Activated CD4-positive, alpha-beta T cell treated with anti-CD3 and anti-CD28 coated beads, Interleukin-2, amount 50 U/mL, for 24 hours (primary cell): ENCODE measurements around the gene STXBP6.

ENCODE experiments used
- DNase-seq, 2 donors: peaks; one replicate each; pipeline ENCODE4 v3.0.0-alpha.2; 2020; ENCODE audit warnings: low read depth in 1 of 2, low spot score in 1 of 2

The STXBP6 gene

GRCh38 chr14:25017562-25017961 lies 32.4 kb downstream of the STXBP6 start:
- DNase-seq: no peak

- DNase-seq: no peak
Observed at GRCh38 chr14:25015761-25016160, 34.2 kb downstream of the STXBP6 start.

- no peak for DNase-seq
Observed at GRCh38 chr14:25014440-25014839, 35.5 kb downstream of the STXBP6 start.

DNA sequence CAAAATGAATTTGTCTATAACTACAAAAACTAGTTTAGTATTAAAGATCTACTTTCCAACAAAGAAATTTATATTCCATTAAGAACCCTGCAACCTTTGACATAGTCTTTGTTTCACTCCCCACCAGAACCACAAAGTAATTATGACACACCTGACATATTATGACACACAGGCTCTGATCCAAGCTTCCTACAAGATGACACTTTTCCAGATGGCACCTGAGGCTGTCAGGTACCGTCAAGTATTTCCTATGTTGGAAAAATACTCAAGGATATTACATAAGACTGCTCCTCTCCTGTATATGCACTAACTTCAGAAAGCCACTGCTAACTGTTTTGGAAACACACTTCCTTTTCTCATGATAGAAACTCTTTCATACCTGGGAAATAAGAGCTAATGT lies 38.9 kb downstream of the STXBP6 start:
- no peak for DNase-seq

GRCh38 chr14:25010471-25010870 lies 39.5 kb downstream of the STXBP6 start:
- no peak for DNase-seq

DNA sequence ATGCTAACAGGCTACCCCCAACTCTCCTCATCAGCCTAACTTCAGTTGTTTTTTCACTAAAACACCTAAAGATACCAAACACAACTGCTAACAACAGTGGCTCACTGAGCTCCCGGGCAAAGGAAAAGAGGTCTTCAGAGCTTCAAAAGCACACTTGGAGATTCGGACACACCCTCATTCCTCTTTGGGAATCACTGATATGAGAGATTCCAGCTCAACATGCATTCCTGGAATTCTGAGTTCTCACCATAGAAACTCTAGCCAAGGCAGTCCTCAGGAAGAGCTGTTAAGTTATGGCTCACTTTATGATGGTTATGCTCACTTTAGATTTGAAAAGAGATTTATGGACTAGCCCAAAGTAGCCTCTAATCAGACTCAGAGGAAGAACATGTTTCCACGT lies 40.1 kb downstream of the STXBP6 start:
- no peak for DNase-seq

GRCh38 chr14:25007832-25008231 lies 42.1 kb downstream of the STXBP6 start:
- no peak for DNase-seq

GRCh38 chr14:25006961-25007795 lies 42.8 kb downstream of the STXBP6 start:
- no peak for DNase-seq

DNA sequence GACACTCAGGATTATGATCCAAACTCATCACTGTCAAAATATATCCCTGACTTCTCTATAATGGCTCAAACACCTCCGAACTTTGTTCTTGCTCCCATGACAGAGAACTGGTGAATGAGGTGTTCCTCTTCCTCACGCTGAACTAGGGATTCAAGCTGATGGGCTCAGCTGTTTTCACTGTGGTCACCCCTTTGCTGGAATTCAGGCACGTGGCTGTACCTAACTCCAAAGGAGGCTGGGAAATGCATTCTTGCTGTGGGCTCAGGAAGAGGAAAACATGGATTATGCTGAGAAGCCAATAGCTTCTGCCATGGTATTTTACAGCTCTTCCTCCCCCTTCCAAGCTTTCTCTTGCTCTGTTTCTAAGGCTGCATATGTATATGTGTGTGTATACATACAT lies 43.9 kb downstream of the STXBP6 start:
- DNase-seq: no peak

GRCh38 chr14:25004389-25004809 lies 45.5 kb downstream of the STXBP6 start:
- DNase-seq: no peak

DNA sequence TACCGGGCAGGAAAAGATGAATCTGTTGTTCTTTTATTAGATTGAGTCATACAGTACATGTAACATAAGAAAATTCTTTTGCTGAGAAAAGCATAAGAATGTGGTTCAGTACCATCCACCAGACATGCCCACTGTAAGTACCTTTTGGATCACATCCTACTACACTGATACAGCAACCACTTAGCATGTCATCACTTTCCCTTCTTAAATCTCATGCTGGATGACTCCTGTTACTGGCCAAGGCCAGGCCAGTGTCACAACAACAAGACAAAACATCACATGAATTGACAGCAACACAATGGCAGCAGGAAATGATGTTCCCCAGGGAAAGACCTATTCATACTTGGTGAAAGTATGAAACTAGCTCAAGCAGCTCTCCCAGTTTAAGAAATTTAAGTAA lies 46.4 kb downstream of the STXBP6 start:
- DNase-seq: no peak

DNA sequence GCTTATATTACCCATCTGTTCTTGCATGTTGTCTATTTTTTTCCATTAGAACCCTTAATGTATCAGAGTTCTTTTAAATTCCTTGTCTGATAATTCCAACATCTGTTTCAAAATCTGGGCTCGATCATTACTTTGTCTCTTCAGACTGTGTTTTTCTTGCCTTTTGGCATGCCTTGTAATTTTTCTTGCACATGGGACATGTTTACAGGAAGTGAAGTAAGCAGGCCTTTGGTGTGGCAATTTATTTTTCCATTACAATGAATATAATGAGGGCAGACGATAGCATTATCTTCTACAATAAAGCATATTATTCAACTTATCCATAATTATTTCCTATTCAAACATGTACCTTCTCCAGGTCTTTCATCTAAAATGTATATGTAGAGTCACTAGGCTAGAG lies 48.3 kb downstream of the STXBP6 start:
- no peak for DNase-seq

- DNase-seq: no peak
Observed at GRCh38 chr14:25001156-25001555, 48.8 kb downstream of the STXBP6 start.

- no peak for DNase-seq
Observed at GRCh38 chr14:24999157-24999556, 50.8 kb downstream of the STXBP6 start.

GRCh38 chr14:24996930-24997725 lies 52.8 kb downstream of the STXBP6 start:
- no peak for DNase-seq

GRCh38 chr14:24995016-24995415 lies 54.9 kb downstream of the STXBP6 start:
- no peak for DNase-seq

- no peak for DNase-seq
Observed at GRCh38 chr14:24993631-24994030, 56.3 kb downstream of the STXBP6 start.

DNA sequence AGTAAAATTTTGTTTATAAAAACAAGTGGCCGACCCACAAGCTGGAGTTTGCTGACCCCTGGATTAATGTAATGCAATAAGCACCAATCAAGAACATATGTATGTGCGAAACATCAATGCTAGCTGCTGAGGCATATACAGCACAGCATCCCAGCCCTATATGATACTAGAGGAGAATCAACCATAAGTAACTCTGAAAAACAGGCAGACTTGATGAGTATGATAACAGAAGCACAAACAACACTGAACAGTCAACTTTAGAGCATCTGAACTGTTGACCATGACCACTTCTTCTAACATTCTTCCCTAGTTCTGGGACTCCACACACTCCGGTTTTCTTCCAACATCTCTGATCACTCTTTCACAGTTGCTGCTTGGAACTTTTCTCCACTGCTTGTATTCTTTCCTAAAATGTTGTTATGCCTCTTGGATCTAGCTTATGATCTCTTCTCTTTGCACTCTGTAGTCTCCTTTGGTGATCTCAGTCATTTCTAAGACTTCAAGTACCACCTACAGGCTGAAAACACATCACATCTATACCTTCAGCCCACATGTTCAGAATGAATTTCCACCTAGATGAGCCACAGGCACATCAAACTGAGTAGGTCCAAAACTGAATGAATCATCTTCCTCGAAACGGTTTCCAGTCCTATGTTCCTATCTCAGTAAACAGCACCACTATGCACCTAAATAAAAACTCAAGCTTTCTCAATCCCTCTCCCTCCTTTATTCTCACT lies 57.2 kb downstream of the STXBP6 start:
- DNase-seq: no peak

- no peak for DNase-seq
Observed at GRCh38 chr14:24991821-24992220, 58.1 kb downstream of the STXBP6 start.

- DNase-seq: no peak
Observed at GRCh38 chr14:24991288-24991687, 58.7 kb downstream of the STXBP6 start.

- no peak for DNase-seq
Observed at GRCh38 chr14:24990773-24991172, 59.2 kb downstream of the STXBP6 start.

GRCh38 chr14:24990050-24990449 lies 59.9 kb downstream of the STXBP6 start:
- DNase-seq: no peak
